NCI-H82 (cell line): ENCODE data around the gene TMEM129.
"Not testable (repeated sequence)": the region's sequence is repeated elsewhere in the genome, so short reads cannot be mapped to it uniquely, and the experiment has no call there.

ENCODE experiments used
- DNase-seq: peaks from one replicate; lab custom pipeline; 2025; lab: John Stamatoyannopoulos, UW

TMEM129 gene

DNA sequence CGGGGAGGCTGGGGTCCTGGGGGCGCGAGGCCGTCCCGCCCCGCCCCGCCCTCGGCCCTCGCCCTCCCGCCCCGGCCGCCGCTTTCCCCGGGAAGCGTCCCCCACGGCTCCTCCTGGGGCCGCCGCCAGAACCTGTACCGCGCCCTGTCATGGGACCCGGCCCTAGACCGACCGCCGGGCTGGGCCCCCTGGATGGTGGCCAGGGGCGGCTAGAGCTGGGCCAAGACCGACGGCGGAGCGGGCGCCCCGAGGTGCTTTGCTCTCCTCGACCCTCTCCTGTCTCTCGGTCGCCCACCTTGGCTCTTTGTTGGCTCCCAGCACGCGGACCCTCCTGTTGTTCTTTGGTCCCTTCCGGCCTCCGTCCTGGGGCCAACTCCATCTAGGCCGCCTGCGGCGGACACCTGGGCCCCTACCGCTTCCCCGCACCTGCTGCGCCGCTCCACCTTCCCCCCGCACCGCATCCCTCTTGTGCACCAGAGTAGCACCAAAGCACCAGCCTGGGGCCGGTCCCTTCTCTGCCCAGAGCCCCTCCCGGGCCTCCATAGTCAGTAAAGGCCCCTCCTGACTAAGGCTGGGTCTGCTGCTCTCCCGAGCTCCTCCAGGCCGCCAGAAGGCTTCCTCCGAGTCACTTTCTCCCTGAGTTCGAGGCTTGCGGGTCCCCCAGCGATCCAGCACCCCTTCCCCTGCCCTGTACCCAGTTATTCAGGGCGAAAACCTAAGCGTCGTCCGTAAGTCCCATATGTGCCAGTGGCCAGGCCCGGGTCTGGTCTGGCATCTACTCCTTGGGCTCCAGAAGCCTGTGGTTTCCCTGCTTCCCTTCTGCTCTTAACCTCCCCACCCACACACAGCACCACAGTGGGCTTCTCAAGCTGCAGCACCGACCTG lies 785 bp upstream of the TMEM129 start:
- no peak for DNase-seq

DNA sequence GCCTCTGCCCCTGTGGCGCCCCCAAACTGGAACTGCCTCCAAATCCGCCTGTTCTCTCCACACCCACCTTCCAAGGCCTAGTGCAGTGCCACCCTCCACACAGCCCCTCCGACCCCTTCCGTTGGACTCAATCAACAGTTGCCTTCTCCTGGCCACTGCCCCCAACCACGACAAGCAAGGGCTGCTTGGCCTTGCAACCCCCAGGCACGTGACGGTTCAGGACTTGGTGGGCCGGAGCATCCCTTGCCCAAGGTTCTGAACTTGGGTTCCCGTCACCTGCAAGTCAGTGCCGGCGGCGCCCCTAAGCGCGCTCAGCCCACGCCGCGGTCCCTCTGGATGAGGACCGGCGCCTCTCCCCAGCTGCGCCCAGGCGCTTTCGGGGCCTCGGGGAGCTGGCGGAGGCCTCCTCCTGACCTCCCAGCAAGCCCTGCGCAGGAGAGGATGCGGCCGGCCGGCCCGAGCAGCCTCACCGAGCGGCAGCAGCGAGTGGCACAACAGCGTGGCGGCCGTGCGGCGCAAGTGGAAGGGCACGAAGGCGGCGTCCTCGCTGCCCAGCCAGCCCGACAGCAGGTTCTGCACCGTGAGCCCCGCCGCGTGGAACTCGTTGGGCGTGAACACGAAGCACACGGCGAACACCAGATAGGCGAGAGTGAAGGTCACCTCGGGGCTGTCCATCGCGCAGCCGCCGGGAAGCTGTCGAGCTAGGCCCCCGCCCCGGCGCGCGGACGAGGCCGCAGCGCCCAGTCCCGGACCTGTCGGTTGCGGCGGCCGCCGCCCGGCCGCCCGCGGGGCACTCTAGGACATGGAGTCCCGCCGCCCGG lies 750 bp downstream of the TMEM129 start:
- peak; percentile 46 for DNase-seq

DNA sequence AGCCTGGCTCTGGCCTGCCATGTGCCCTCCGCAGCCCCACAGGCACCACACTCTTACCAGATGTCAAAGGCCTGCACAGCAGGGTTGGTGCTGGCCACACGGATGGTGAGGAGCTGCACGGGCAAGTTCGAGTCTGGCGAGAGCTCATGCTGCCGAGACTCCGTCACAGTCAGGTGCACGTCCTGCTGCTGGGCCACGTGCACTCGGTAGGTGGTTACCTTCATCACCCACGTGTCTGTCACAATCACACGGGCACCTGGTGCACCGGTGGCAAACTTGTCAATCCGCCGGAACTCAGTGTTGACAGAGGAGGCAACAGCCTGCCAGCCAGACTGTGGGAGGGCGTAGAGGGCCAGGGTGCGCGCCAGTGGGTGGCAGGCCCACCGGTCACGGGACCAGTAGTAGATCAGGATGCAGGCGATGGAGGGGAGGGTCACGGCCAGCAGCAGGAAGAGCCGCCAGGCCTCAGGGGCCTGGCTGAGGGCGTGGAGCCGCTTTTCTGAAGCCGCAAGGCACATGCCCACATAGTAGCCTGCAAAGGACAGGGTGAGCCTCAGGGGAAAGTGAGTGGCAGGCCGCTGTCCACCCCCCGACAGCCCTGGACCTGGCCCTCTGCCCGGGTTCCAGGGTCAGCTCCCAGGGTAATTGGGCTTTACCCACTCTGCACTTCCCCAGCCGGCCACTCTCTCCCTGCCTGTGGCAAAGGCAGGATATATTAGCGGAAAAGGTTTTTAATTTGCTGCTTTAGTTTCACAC lies 2.9 kb downstream of the TMEM129 start:
- no peak for DNase-seq

DNA sequence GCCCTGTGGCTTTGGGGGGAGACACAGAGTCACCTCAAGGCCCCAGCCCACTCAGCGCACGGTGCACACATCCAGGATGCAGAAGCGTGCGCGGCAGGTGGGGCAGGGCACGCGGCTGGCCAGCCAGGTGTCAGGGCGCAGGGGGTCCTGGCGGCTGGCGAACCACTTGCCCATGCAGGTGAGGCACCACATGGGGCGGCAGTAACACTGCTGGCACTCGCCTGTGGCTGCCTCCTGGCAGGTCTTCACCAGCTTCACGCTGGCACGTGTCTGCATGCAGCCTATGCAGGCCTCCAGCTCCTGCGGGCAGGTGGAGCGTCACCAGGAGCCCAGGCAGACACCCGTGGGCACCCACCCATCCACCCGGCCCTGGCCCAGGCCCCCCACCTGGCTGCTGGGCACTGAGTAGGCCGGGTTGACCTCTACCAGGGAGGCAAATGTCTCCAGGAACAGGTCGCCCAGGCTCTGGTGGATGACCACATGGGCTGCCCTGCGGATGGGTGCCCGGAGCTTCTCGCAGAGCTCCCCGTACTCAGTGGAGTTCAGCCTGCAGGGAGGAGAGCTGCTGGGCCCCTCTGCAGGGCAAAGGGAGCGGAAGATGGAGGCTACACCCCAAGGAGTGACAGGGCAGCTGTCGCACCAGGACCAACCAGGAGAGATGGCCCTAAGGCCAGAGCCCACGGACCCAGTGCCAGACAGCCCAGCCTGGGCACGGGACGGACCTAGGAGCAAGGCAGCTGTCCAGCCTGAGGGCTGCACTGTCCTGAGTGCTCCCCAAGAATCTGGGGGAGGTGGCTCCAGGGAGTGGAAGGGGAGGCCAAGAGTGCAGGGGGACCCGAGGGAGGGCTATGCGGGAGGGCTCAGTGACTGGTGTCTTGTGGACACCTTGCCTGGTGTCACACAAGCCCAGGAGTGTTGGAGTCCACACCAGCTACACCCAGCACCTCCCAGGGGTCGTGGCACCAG lies 3.7 kb downstream of the TMEM129 start:
- no peak for DNase-seq

DNA sequence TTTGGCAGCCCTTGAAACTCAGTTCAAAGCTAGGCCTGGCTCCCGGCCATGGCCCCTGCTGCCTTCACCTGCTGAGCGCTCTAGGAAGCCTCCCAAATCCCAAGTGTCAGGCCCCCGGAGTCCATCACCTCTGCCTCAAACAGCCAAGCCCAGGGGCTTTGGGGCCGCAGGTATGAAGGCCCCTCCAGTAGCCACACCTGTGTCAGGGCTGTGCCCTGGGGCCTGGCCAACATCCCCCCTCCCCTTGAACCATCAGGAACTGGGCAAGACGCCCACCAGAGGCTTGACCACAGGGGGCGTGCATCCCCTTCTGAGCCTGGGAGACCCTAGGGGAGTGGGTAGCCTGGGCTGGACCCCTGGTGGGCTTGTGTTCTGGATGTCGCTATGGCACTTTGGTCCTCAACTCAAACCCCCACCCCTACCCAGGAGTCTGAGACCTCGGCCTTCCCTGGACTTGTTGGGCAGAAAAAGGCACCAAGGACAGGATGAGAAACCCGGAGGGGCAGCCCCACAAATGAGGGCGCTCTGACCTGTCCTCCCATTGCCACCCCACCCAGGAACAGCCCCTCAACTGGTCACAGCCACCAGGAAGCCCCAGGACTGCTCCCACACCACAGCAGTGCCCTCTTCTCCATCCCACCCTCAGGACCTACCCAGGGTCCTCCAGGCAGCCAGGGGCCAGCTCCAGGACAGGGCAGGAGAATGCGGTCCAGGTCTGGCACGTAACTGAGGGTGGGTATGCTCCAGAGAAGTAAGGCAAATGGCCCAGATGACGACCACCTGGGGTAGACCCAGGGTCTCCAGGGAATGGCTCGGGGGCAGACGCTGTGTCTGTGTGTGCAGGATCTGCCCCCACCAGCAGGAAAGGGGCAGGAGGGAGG lies 4.8 kb downstream of the TMEM129 start:
- DNase-seq = no peak

DNA sequence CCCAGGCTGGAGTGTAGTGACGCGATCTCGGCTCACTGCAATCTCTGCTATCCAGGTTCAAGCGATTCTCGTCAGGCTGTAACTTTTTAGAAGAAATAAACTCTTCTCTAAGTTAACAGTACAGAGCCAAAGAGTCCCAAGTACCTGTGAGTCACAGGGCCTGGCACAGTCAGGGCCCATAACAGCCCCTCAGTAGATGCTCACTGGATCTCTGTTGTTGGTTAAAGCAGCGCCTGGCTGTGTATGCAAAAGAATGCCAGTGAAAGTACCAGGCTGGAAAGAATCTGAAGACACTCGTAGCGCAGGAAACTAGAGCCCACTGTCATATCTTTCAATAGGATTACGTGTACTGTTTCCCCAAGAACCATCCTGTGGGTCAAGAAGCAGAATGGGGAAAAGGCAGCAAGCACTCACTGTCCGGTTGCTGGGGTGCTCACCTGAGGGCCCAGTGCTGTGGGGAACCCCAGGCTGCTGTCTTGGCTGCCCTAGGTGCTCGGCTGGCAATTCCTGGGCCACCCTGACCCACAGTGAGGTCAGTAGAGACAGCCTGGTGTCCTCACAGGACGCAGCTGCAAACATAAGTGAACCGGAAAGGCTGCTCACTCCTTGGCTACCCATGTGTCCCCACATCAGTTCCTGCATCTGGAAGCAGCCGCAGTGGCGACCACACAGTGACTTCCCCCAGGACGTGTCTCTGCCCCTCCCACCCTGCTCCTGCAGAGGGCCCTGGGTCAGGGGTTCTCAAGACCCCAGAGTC lies 5.9 kb downstream of the TMEM129 start:
- DNase-seq = no peak

DNA sequence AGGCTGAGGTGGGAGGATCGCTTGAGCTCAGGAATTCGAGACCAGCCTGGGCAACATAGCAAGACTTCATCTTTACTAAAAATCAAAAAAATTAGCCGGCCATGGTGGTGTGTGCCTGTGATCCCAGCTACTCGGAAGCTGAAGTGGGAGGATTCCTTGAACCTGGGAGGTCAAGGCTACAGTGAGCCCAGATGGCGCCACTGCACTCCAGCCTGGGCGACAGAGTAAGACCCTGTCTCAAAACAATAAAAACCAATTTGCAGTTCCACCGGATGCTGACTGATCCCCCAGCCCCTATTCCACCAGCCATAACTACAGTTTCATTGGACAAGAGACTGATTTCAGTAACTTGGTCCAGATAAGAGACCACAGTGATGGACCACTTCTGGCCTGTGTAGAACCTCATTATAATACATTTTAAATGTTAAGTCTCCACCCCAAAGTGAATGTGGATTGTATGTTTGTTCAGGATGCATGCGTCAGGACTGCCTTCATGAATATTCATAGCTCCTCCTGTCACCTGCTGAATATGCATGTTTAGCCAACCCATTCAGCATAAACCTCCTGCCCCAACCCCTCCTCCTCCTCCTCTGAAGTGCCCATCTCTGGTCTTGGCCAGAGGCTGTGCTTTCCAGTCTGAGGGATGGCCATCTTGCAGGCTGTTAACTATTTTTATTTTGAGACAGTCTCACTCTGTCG lies 6.7 kb downstream of the TMEM129 start:
- peak; percentile 36 for DNase-seq

DNA sequence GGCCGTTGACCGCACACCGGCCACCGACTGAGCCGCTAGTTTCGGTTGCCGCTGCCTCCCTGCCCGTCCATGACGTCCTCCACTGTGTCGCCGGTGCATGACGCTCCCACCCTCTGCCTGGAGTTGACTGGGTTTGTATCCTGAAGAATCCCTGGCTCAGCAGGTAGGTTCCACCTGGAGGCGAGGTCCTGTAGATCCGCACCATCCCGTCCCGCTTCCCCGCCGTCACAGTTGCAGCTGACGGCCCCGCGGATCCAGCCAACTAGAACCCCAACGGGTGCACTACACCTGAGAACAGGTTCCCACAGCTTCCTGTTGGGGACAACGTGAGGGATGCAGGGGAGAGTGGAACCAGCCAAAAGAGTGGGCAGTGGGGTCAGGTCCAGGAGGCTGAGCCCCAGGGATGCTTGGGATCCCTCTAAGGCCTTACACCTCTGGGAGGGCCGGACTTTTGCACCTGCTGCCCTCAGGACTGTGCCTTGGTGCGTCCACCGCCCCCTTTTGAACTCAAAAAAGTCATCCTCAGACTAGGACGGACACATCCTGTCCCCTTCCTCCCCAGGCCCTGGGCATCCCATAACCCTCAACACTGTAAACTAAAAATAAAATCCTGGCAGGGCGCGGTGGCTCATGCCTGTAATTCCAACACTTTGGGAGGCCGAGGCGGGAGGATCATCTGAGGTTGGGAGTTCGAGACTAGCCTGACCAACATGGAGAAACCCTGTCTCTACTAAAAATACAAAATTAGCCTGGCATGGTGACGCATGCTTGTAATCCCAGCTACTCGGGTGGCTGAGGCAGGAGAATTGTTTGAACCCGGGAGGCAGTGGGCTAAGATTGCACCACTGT lies 7.9 kb downstream of the TMEM129 start:
- peak; percentile 37 for DNase-seq

DNA sequence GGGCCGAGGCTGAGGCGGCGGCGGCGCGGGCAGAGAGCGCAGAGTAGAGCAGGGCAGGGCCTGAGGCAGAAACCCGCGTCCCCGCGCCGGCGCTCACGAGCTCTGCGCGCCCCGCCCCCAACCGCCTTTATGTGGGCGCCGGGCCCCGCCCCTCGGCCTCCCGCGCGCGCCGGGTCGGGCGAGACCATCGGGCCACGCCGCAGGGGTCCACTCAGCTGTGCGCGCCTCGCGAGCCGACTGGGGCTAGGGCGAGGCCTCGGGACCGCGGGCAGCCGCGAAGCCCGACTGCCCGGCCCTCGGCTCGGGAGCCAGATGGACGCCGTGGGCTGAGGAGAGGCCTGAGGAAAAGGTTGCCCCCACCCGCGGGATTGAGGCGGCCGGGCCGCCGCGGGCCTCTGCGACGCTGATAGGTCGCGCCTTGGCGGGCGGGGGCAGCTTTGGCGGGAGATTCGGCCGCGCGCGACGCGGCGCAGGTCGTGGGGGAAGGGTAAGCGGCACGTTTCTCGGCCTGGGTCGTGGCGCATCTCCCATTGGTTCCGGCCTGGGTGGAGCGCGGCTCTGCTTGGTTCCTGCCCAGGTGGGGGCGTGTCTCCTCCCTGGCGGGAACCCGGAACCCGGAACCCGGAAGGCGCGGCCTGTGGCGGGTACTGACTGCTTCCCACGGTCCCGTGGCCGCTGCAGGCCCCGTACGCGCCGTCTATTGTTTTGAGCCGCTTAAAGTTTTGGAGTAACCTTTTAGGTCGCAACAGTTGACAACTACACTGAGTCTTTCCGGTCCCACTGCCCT lies 8.7 kb downstream of the TMEM129 start, which contains the start of gene SLBP:
Gene SLBP (minus strand): TSS at position 104 of the 787 bp plus-strand sequence. CDS start 131 bp downstream, outside the sequence.
- peak; percentile 96 for DNase-seq

DNA sequence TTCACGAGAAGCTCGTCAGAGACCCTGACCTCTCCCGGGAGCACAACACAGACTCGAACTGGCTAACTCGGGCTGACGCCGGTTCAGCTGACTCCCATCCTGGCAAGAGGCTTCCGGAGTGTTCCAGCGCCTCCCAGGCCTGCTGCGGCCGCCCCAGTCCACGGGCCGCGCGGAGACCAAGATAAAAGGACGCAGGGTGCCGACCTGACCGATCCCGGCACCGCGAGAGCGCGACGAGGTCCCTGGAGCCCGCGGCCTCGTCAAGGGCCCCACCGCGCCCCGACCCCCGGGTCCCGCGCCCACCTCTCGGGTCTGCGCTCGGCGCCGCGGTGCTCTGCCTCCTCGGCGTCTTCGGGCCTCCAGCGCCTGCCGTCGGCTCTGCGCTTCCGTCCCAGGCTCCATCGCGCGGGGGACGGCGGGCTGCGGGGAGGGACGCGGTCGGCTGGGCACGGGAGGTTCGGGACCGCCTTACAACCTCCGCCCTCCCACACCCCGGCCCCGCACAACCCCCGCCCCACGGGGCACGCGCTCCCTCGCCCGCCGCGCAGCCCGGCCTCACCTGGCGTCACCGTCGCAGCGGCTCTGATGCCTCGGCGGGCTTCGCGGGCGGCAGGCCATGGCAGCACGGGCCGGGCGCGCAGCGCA lies 9.4 kb downstream of the TMEM129 start:
- peak; percentile 35 for DNase-seq

DNA sequence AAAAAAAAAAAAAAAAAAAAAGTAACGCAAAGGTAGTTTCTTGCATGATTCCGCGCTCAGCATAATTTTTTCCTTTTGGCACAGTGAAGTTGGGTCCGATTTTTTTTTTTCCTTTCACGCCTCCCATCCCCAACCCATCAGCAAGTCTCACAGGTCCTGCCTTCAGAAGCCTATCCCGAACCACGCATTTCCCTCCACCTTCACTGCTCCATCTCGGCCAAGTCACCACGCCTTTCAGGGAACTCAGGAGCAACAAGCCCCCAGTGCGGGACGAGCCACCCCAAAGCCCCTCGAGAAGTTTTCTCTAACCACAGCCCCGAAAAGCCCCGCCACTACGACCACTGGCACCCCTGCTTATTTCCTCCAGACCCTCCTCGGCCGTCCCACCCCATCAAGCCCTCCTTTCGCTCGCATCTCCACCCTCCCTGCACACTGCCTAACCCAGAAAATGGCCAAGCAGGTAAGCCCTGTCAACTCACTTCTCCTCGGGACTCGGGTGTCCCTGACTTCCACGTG lies 10.0 kb downstream of the TMEM129 start:
- peak; percentile 28 for DNase-seq

DNA sequence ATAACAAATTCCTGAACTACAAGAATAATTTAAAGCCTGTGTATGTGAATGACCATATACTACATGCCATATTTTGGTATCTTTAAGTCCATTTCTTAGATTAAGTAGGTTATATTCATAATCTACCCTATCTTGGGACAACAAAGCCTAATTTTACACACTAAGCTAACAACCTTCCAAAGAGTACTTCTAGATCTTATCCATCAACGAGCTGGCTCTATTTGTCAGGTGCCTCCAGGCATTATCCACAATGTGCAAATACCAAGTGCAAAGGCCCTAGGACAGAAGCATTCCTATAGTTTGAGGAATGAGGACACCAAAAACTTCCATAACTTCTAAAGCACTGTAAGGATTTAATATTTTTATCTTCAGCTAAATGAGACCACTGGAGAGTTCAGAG lies 12.5 kb downstream of the TMEM129 start:
- DNase-seq = no peak

DNA sequence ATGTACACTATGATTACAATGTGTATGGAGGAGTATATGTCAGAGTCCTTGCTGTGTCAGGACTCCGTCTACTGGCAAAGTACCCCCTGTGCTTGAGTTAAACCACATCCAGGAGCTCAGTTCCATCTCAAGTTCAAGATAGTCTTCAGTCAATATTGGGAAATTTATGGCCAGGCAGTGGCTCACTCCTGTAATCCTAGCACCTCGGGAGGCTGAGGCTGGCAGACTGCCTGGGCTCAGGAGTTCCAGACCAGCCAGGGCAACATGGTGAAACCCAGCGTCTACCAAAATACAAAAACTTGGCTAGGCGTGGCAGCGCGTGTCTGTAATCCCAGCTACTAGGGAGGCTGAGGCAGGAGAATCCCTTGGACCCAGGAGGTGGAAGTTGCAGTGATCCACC lies 14.8 kb downstream of the TMEM129 start:
- DNase-seq = no peak

DNA sequence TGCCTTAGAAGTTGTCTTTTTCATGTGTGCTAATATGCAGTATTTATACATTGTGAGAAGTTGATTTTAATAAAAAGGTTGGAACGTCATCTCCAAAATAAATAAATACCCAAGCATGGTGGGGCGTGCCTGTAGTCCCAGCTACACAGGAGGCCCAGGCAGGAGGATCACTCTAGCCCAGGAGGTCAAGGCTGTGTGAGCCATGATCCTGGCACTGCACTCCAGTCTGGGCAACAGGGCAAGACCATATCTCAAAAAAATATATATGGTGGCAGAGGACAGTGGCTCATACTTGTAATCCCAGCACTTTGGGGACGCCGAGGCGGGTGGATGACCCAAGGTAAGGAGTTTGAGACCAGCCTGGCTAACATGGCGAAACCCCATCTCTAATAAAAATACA lies 15.4 kb downstream of the TMEM129 start:
- no peak for DNase-seq

DNA sequence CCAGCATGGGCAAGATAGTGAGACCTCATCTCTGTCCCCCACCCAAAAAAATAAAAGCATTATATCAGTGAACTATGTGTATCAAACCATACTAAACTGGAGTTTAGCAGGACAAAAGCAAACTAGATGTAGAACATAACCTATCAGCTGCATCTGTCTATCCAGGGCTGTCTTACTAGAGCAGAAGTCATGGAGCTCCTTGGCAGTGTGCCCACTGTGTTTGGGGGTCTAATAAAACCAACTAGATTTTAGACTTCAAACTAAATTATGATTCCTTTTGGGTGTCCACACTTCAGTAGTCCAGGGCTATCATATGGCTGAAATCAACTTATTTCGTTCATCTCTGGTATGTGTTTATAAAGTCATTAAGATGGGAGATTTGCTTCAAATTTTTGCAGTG lies 17.3 kb downstream of the TMEM129 start:
- DNase-seq = no peak

DNA sequence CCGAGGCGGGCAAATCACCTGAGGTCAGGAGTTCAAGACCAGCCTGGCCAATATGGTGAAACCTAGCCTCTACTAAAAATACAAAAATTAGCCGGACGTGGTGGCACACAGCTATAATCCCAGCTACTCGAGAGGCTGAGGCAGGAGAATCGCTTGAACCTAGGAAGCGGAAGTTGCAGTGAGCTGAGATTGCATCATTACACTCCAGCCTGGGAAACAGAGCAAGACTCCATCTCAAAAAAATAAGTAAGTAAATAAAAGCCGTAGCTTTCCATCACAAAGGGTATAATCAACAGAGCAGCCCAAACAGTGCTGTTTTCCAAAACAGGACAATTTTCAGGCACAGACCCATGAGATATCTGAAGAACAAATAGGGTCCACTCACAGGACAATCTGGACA lies 19.5 kb downstream of the TMEM129 start:
- not testable (repeated sequence) for DNase-seq
